Astrocyte (in vitro differentiated cells and primary cell): Measurements from ENCODE around the gene CDK5R1.

Source experiments
- CTCF ChIP-seq: IDR thresholded peaks from 2 replicates; pipeline ENCODE4 v1.5.1; 2011; ENCODE audit warnings: low read depth, mild to moderate bottlenecking, inconsistent platforms, low read length, moderate library complexity; ENCODE audit not compliant: insufficient read depth
- EZH2 ChIP-seq: IDR thresholded peaks from 2 replicates; pipeline ENCODE4 v1.6.1; 2012; ENCODE audit warnings: mild to moderate bottlenecking, low read length, inconsistent platforms; ENCODE audit not compliant: insufficient read depth

GRCh38 chr17:32440722-32441121, 46.1 kb upstream of the CDK5R1 start:
- TF ChIP-seq CTCF, result no peak
- TF ChIP-seq EZH2, result no peak
